ENCODE results near the gene SPIRE1.

DNA sequence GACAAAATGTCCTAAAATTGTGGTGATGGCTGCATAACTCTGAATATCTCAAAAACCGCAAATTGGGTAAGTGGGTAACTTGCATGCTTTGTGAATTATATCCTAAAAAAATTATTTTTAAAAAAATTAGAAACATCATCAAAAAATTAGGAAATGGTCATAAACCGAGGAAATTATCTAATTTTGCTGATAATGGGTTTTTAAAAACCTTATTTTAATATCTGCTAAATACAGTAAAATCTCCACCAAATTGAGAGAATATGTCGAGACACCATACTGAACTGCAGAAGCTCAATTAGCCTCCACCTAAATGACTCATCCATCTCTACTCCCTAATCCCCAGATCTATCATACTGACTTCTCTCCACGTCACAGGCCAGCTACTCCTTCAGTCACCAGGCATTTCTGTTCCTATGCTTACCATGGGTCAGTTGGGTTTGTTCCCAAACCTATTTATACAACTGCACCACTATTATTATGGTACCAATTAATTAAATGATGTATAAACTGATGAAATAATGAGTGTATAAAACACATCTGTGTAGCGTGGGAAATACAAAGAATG is 36.1 kb downstream of the SPIRE1 start:
- TF ChIP-seq POLR2A (IDR thresholded peaks at IDR 0.05; ENCODE audit: low read depth, low read length) (no peak), FOS (IDR thresholded peaks at IDR 0.05; ENCODE audit: low read depth, low read length) (peak; percentile 90), RFX5 (IDR thresholded peaks at IDR 0.05; ENCODE audit: low read depth, low read length) (no peak), MAZ (IDR thresholded peaks at IDR 0.05; ENCODE audit: borderline replicate concordance, low read depth, low read length) (no peak), CEBPB (IDR thresholded peaks at IDR 0.05; ENCODE audit: low read depth, low read length) (no peak), CHD1 (IDR thresholded peaks at IDR 0.05; ENCODE audit: low read depth, low read length) (no peak), NFE2L2 (IDR thresholded peaks at IDR 0.05; ENCODE audit: low read depth, low read length) (no peak), MAFK (IDR thresholded peaks at IDR 0.05; ENCODE audit: low read depth, low read length) (peak; percentile 56), RAD21 (IDR thresholded peaks at IDR 0.05; ENCODE audit: low read length) (no peak), MXI1 (IDR thresholded peaks at IDR 0.05; ENCODE audit: borderline replicate concordance, low read depth, low read length) (no peak), SMC3 (IDR thresholded peaks at IDR 0.05; ENCODE audit: low read depth, low read length) (no peak)
- TF ChIP-seq, protein P1, sequence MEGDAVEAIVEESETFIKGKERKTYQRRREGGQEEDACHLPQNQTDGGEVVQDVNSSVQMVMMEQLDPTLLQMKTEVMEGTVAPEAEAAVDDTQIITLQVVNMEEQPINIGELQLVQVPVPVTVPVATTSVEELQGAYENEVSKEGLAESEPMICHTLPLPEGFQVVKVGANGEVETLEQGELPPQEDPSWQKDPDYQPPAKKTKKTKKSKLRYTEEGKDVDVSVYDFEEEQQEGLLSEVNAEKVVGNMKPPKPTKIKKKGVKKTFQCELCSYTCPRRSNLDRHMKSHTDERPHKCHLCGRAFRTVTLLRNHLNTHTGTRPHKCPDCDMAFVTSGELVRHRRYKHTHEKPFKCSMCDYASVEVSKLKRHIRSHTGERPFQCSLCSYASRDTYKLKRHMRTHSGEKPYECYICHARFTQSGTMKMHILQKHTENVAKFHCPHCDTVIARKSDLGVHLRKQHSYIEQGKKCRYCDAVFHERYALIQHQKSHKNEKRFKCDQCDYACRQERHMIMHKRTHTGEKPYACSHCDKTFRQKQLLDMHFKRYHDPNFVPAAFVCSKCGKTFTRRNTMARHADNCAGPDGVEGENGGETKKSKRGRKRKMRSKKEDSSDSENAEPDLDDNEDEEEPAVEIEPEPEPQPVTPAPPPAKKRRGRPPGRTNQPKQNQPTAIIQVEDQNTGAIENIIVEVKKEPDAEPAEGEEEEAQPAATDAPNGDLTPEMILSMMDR (conservative IDR thresholded peaks at IDR 0.05; ENCODE audit: low read depth, low read length): no peak
- TF ChIP-seq, protein P2, sequence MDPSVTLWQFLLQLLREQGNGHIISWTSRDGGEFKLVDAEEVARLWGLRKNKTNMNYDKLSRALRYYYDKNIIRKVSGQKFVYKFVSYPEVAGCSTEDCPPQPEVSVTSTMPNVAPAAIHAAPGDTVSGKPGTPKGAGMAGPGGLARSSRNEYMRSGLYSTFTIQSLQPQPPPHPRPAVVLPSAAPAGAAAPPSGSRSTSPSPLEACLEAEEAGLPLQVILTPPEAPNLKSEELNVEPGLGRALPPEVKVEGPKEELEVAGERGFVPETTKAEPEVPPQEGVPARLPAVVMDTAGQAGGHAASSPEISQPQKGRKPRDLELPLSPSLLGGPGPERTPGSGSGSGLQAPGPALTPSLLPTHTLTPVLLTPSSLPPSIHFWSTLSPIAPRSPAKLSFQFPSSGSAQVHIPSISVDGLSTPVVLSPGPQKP (IDR thresholded peaks at IDR 0.05; ENCODE audit: borderline replicate concordance, low read depth, low read length): no peak
- TF ChIP-seq, protein P3, sequence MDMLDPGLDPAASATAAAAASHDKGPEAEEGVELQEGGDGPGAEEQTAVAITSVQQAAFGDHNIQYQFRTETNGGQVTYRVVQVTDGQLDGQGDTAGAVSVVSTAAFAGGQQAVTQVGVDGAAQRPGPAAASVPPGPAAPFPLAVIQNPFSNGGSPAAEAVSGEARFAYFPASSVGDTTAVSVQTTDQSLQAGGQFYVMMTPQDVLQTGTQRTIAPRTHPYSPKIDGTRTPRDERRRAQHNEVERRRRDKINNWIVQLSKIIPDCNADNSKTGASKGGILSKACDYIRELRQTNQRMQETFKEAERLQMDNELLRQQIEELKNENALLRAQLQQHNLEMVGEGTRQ (IDR thresholded peaks at IDR 0.05; ENCODE audit: low read depth, low read length): no peak

Data from IMR-90 (cell line).